H1 (cell line): Measurements from ENCODE around the gene BTRC. TPM values are rescaled to one million over a fixed set of nuclear protein-coding genes. Genes with fewer than 3 reads are reported as not detected.

Experiments used
- CTCF ChIA-PET: fragments of 300-600 bp; sonication (Branson Sonifier 250); formaldehyde crosslinking; loops from one replicate; lab custom pipeline; 2021; ENCODE audit not compliant: partially characterized antibody; lab: Charles Lee
- POLR2A ChIA-PET: fragments of 300-600 bp; sonication (Branson Sonifier 250); formaldehyde crosslinking; loops from one replicate; lab custom pipeline; 2021; ENCODE audit warnings: inconsistent platforms; ENCODE audit not compliant: partially characterized antibody; lab: Charles Lee
- DNase-seq, 2 experiments: peaks; one replicate each; pipeline versions ENCODE4 v3.0.0 to v3.0.0-alpha.2; 2010 to 2022; ENCODE audit warnings: low spot score in 2 of 2, low read depth in 1 of 2, mixed read lengths in 1 of 2
- FAIRE-seq: peaks from 2 replicates; lab custom pipeline; 2011; peaks lifted over from hg19 to GRCh38; lab: Jason Lieb, UNC
- H2AFZ ChIP-seq: 2 replicates; pipeline ENCODE4 v1.8.1; 2012; ENCODE audit warnings: low read length, inconsistent platforms
- H2AK5ac ChIP-seq: 2 replicates; pipeline ENCODE4 v1.6.1; 2013; ENCODE audit warnings: low read depth, low read length
- H2BK120ac ChIP-seq: replicated peaks from 2 replicates; pipeline ENCODE3; 2013; ENCODE audit warnings: low read depth, low read length, inconsistent platforms
- H2BK12ac ChIP-seq: 2 replicates; pipeline ENCODE4 v1.6.1; 2013; ENCODE audit warnings: low read depth, low read length
- H2BK15ac ChIP-seq: 2 replicates; pipeline ENCODE4 v1.6.1; 2013; ENCODE audit warnings: low read length
- H2BK20ac ChIP-seq: 2 replicates; pipeline ENCODE4 v1.6.1; 2013; ENCODE audit warnings: low read length
- H2BK5ac ChIP-seq: 2 replicates; pipeline ENCODE4 v1.6.1; 2013; ENCODE audit warnings: low read depth, low read length
- H3K14ac ChIP-seq: 2 replicates; pipeline ENCODE4 v1.6.1; 2013; ENCODE audit warnings: inconsistent platforms; ENCODE audit not compliant: insufficient read length
- H3K18ac ChIP-seq: 2 replicates; pipeline ENCODE4 v1.6.1; 2013; ENCODE audit warnings: low read length; ENCODE audit errors: extremely low read depth
- H3K23ac ChIP-seq: 2 replicates; pipeline ENCODE4 v1.6.1; 2013; ENCODE audit warnings: inconsistent platforms; ENCODE audit not compliant: insufficient read length
- H3K23me2 ChIP-seq: 2 replicates; pipeline ENCODE4 v1.6.1; 2013; ENCODE audit warnings: low read depth, low read length
- H3K27ac ChIP-seq: 2 replicates; pipeline ENCODE4 v1.6.1; 2011; ENCODE audit warnings: low read depth, low read length, inconsistent platforms
- H3K27me3 ChIP-seq, 4 experiments: replicated peaks in 1 of 4; 1 replicate in 1 of 4; 2 replicates in 3 of 4; pipeline versions ENCODE4 v1.6.1 to v1.8.1; 2011 to 2013; ENCODE audit warnings: low read length in 3 of 4, mild to moderate bottlenecking in 3 of 4, inconsistent platforms in 2 of 4, mixed read lengths in 2 of 4, moderate library complexity in 1 of 4; ENCODE audit not compliant: control insufficient read depth in 3 of 4, insufficient read depth in 3 of 4; ENCODE audit errors: extremely low read depth in 1 of 4
- H3K36me3 ChIP-seq, 4 experiments: 2 replicates each; pipeline versions ENCODE4 v1.6.1 to v1.8.1; 2011 to 2013; ENCODE audit warnings: mild to moderate bottlenecking in 4 of 4, low read length in 3 of 4, moderate library complexity in 2 of 4, control low read depth in 1 of 4, inconsistent platforms in 1 of 4; ENCODE audit not compliant: insufficient read depth in 4 of 4, control insufficient read depth in 2 of 4
- H3K4ac ChIP-seq: replicated peaks from 2 replicates; pipeline ENCODE3; 2013; ENCODE audit warnings: low read length, low read depth, mixed read lengths, inconsistent platforms; ENCODE audit not compliant: insufficient read length
- H3K4me1 ChIP-seq, 4 experiments: replicated peaks in 1 of 4; 1 replicate in 1 of 4; 2 replicates in 3 of 4; pipeline versions ENCODE4 v1.6.1 to v1.8.1; 2011 to 2013; ENCODE audit warnings: low read length in 3 of 4, inconsistent platforms in 2 of 4, mixed read lengths in 1 of 4; ENCODE audit not compliant: insufficient read depth in 4 of 4, control insufficient read depth in 3 of 4
- H3K4me2 ChIP-seq, 2 experiments: 2 replicates each; pipeline versions ENCODE4 v1.6.1 to v1.8.1; 2011 to 2013; ENCODE audit warnings: low read depth in 2 of 2, low read length in 2 of 2, control low read depth in 1 of 2, inconsistent platforms in 1 of 2, mild to moderate bottlenecking in 1 of 2; ENCODE audit not compliant: insufficient read depth in 1 of 2
- H3K4me3 ChIP-seq, 4 experiments: fragments of 200-600, 300-600 bp in 1 of 4; sonication (generic), shearing (Covaris generic), sonication (Bioruptor Twin) in 1 of 4; 2 replicates each; pipeline versions ENCODE4 v1.5.1 to v1.8.1; 2011 to 2016; ENCODE audit warnings: low read length in 4 of 4, low read depth in 3 of 4, control low read depth in 2 of 4, inconsistent platforms in 2 of 4, mild to moderate bottlenecking in 2 of 4, mixed read lengths in 1 of 4, moderate library complexity in 1 of 4; ENCODE audit not compliant: insufficient read depth in 2 of 4; ENCODE audit errors: extremely low read depth in 1 of 4
- H3K56ac ChIP-seq: replicated peaks from 2 replicates; pipeline ENCODE3; 2013; ENCODE audit warnings: low read depth, mild to moderate bottlenecking, mixed read lengths, low read length, inconsistent platforms; ENCODE audit not compliant: insufficient read length
- H3K79me1 ChIP-seq: 2 replicates; pipeline ENCODE4 v1.6.1; 2013; ENCODE audit warnings: low read depth, low read length, control low read depth
- H3K79me2 ChIP-seq, 2 experiments: 2 replicates each; pipeline versions ENCODE4 v1.6.1 to v1.8.1; 2012 to 2013; ENCODE audit warnings: low read length in 2 of 2, mild to moderate bottlenecking in 2 of 2, inconsistent platforms in 1 of 2; ENCODE audit not compliant: insufficient read depth in 2 of 2, control insufficient read depth in 1 of 2
- H3K9ac ChIP-seq, 4 experiments: replicated peaks in 1 of 4; 1 replicate in 1 of 4; 2 replicates in 3 of 4; pipeline versions ENCODE4 v1.6.1 to v1.8.1; 2011 to 2013; ENCODE audit warnings: low read depth in 3 of 4, low read length in 3 of 4, control low read depth in 2 of 4, mild to moderate bottlenecking in 2 of 4, moderate library complexity in 2 of 4, inconsistent platforms in 1 of 4; ENCODE audit errors: extremely low read depth in 1 of 4
- H3K9me3 ChIP-seq, 2 experiments: 2 replicates each; pipeline versions ENCODE4 v1.6.1 to v1.8.1; 2012 to 2013; ENCODE audit warnings: mild to moderate bottlenecking in 2 of 2, moderate library complexity in 2 of 2, control low read depth in 1 of 2, inconsistent platforms in 1 of 2, low read depth in 1 of 2, low read length in 1 of 2, mixed read lengths in 1 of 2; ENCODE audit not compliant: insufficient read depth in 2 of 2
- H4K20me1 ChIP-seq, 2 experiments: replicated peaks in 1 of 2; 2 replicates each; pipeline versions ENCODE3 to v1.8.1; 2011 to 2013; ENCODE audit warnings: inconsistent platforms in 2 of 2, low read length in 2 of 2, mild to moderate bottlenecking in 1 of 2; ENCODE audit not compliant: insufficient read depth in 2 of 2, control insufficient read depth in 1 of 2
- H4K5ac ChIP-seq: 2 replicates; pipeline ENCODE4 v1.6.1; 2013; ENCODE audit warnings: low read length, low read depth, mixed read lengths, inconsistent platforms; ENCODE audit not compliant: insufficient read length
- H4K8ac ChIP-seq: 2 replicates; pipeline ENCODE4 v1.8.0; 2013; ENCODE audit warnings: mild to moderate bottlenecking, moderate library complexity, low read length, inconsistent platforms; ENCODE audit not compliant: insufficient read depth; ENCODE audit errors: extremely low read depth
- H4K91ac ChIP-seq: replicated peaks from 2 replicates; pipeline ENCODE3; 2013; ENCODE audit warnings: low read length, mixed read lengths, inconsistent platforms; ENCODE audit not compliant: insufficient read length
- CBX8 ChIP-seq: fragments of 300-800, 300-1000 bp; sonication (generic); IDR thresholded peaks from 2 replicates; pipeline ENCODE4 v1.7.1; 2016; ENCODE audit warnings: low read depth, low read length, borderline replicate concordance
- CREB1 ChIP-seq: IDR thresholded peaks from 2 replicates; pipeline ENCODE4 v1.6.1; 2012; ENCODE audit warnings: inconsistent platforms
- EGR1 ChIP-seq: IDR thresholded peaks from 2 replicates; pipeline ENCODE4 v1.6.1; 2011; ENCODE audit warnings: low read depth, low read length, borderline replicate concordance
- EZH2 ChIP-seq: fragments of 200-600 bp; sonication (generic); IDR thresholded peaks from 2 replicates; pipeline ENCODE4 v1.7.1; 2012; ENCODE audit warnings: low read depth, mild to moderate bottlenecking, moderate library complexity, low read length, inconsistent platforms; ENCODE audit not compliant: severe bottlenecking
- FOSL1 ChIP-seq: IDR thresholded peaks from 2 replicates; pipeline ENCODE4 v1.6.1; 2011; ENCODE audit warnings: mild to moderate bottlenecking, low read depth, low read length, moderate library complexity; ENCODE audit not compliant: insufficient read depth
- KDM1A ChIP-seq: fragments of 200-600, 300-600 bp; sonication (generic); IDR thresholded peaks from 2 replicates; pipeline ENCODE4 v1.7.1; 2016; ENCODE audit warnings: mild to moderate bottlenecking, low read length, borderline replicate concordance
- KDM5A ChIP-seq: fragments of 200-600 bp; IDR thresholded peaks from 2 replicates; pipeline ENCODE4 v1.7.1; 2012; ENCODE audit warnings: mild to moderate bottlenecking, low read length, inconsistent platforms, mixed read lengths
- MAFK ChIP-seq: IDR thresholded peaks from 2 replicates; pipeline ENCODE4 v1.6.1; 2012; ENCODE audit warnings: low read depth, mild to moderate bottlenecking, improper control_type of control experiment, low read length
- RBBP5 ChIP-seq: IDR thresholded peaks from 2 replicates; pipeline ENCODE4 v1.7.1; 2012; ENCODE audit warnings: low read depth, mild to moderate bottlenecking, inconsistent platforms, low read length, moderate library complexity, borderline replicate concordance
- SP1 ChIP-seq: IDR thresholded peaks from 2 replicates; pipeline ENCODE4 v1.6.1; 2011; ENCODE audit warnings: low read depth, low read length
- YY1 ChIP-seq: IDR thresholded peaks from 2 replicates; pipeline ENCODE4 v1.6.1; 2011; ENCODE audit warnings: low read depth, mild to moderate bottlenecking, low read length
- WGBS, 2 experiments: shearing (Covaris generic) in 1 of 2; methylation state at CpG; one replicate each; pipeline versions ENCODE4 v1.1.6 to v1.1.7; 2013 to 2015; ENCODE audit warnings: low lambda C conversion rate in 2 of 2, mixed read lengths in 2 of 2, inconsistent platforms in 1 of 2, low coverage in 1 of 2, missing lambda C conversion rate in 1 of 2; ENCODE audit not compliant: insufficient replicate concordance in 2 of 2, insufficient coverage in 1 of 2, insufficient read length in 1 of 2; ENCODE audit errors: extremely low coverage in 1 of 2, missing lambda C conversion rate in 1 of 2; 5-methylcytosine and 5-hydroxymethylcytosine counted together
- polyA plus RNA-seq, 7 experiments: library from polyadenylated mRNA; depleted of rRNA in 3 of 7; stranded (reverse) in 5 of 7; unstranded in 2 of 7; fragments of >200 nt in 5 of 7; fragments of 200-250 nt in 2 of 7; gene quantifications; 1 replicate in 5 of 7; 2 replicates in 1 of 7; 4 replicates in 1 of 7; pipeline versions ENCODE4 v1.2.1 to v1.2.3, GENCODE V29; 2011 to 2013; ENCODE audit warnings: missing spikeins in 2 of 7, mixed read lengths in 2 of 7
- total RNA-seq: library from RNA; stranded (reverse); fragmentation: NEBNext Ultra II Directional; extraction: Animal tissue kit (Norgen Biotek cat#: 25700); gene quantifications from 2 replicates; pipeline ENCODE4 v1.2.1, GENCODE V29; 2021

The BTRC gene
- total and polyA plus RNA-seq, 2 of the 8 experiments (the other 6 are each of a cell fraction or from before 2014, with no cell fraction given): 9.9 to 24.7 TPM

DNA sequence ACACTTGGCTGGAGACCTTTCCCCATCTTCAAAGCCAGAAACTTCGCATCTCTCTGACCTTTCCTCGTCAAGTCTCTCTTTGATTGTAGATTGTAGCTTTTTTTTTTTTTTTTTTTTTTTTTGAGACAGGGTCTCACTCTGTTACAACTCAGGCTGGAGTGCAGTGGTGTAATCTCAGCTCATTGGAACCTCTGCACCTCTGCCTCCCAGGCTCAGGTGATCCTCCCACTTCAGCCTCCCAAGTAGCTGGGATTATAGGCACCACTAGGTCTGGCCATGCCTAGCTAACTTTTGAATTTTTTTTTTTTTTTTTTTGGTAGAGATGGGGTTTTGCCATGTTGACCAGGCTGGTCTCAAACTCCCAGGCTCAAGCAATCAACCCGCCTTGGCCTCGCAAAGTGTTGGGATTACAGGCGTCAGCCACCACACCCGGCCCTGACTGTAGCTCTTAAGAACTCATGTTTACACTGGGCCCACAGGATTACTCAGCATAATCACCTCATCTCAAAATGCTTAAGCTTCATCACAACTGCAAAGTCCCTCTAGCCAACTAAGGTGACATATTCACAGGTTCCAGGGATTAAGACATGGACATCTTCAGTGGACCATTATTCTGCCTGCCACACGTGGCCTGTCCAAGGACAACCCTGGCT, 222.4 kb downstream of the BTRC start:
- Histone ChIP-seq H3K18ac (no peak overlapping the region), H2BK5ac (no peak overlapping the region), H3K4me1 (peaks cover 3 to 9% (median 8%) of the 10 kb centered on the region in 4 experiments), H3K9me3 (peaks cover 6 to 9% of the 10 kb centered on the region in 2 experiments; a peak in 2 of 4 replicates), H3K23ac (no peak overlapping the region), H3K4me3 (no peak overlapping the region), H4K8ac (no peak overlapping the region), H2BK120ac (no peak overlapping the region), H3K23me2 (no peaks in the 10 kb centered on the region), H2AK5ac (no peak overlapping the region), H3K36me3 (peaks cover 4 to 17% (median 7%) of the 10 kb centered on the region in 4 experiments; a peak in 4 of 8 replicates), H3K27ac (no peak overlapping the region), H3K14ac (no peak overlapping the region), H3K79me2 (no peaks in the 10 kb centered on the region), H3K79me1 (no peaks in the 10 kb centered on the region), H3K9ac (no peak overlapping the region), H3K4me2 (no peak overlapping the region), H4K20me1 (peaks cover 0 to 6% of the 10 kb centered on the region in 2 experiments), H2BK15ac (no peak overlapping the region), H2BK20ac (no peak overlapping the region), H3K4ac (no peak overlapping the region), H4K91ac (no peak overlapping the region), H4K5ac (no peak overlapping the region), H3K27me3 (peaks cover 2 to 21% (median 14%) of the 10 kb centered on the region in 4 experiments; a peak in 6 of 7 replicates), H3K56ac (no peak overlapping the region), H2BK12ac (no peak overlapping the region), H2AFZ (no peak overlapping the region)
- WGBS, 2 experiments: 92% methylated on average over 7 of the region's 7 CpGs; no CpG with 5 or more reads in 1 of the 2 experiments
- DNase-seq: no peak
- ChIA-PET POLR2A (interaction anchor here (0.9 to 6.5 kb wide), 3 partner anchors 11 to 307 kb away, joined by 3 to 42 read pairs (median 4); partner anchors contain the start of genes DPCD and POLL), CTCF (interaction anchor here (0.6 to 2.1 kb wide), 7 partner anchors 11 to 363 kb away, joined by 3 to 14 read pairs (median 3); partner anchors contain the start of gene POLL)
- TF ChIP-seq YY1 (no peak), FOSL1 (no peak), SP1 (no peak), MAFK (no peak), CREB1 (no peak), KDM5A (no peak), RBBP5 (no peak), EGR1 (no peak), KDM1A (no peak), EZH2 (no peak), CBX8 (no peak)
- FAIRE-seq: no peak
